IPS-20b (cell line): ENCODE results near the gene SLC7A8.
"Not testable (repeated sequence)": the region's sequence is repeated elsewhere in the genome, so short reads cannot be mapped to it uniquely, and the experiment has no call there.

Source experiments
- H3K27ac ChIP-seq: one replicate; pipeline ENCODE4 v1.5.1; 2013; ENCODE audit warnings: low read length
- H3K27me3 ChIP-seq: 2 replicates; pipeline ENCODE4 v1.6.1; 2013; ENCODE audit warnings: mild to moderate bottlenecking, low read length, inconsistent platforms; ENCODE audit not compliant: insufficient read depth
- H3K36me3 ChIP-seq: 2 replicates; pipeline ENCODE4 v1.6.1; 2013; ENCODE audit warnings: low read depth, mild to moderate bottlenecking, inconsistent platforms, low read length, moderate library complexity; ENCODE audit not compliant: insufficient read depth
- H3K4me1 ChIP-seq: 2 replicates; pipeline ENCODE4 v1.6.1; 2013; ENCODE audit warnings: mild to moderate bottlenecking, control low read depth, inconsistent platforms, low read length, moderate library complexity; ENCODE audit not compliant: insufficient read depth
- H3K4me3 ChIP-seq: 2 replicates; pipeline ENCODE4 v1.5.1; 2013; ENCODE audit warnings: mild to moderate bottlenecking, low read length, inconsistent platforms
- H3K9ac ChIP-seq: 2 replicates; pipeline ENCODE4 v1.6.1; 2013; ENCODE audit warnings: low read depth, mild to moderate bottlenecking, inconsistent platforms, low read length, moderate library complexity
- H3K9me3 ChIP-seq: 2 replicates; pipeline ENCODE4 v1.6.1; 2013; ENCODE audit warnings: mild to moderate bottlenecking, low read depth, low read length, inconsistent platforms; ENCODE audit not compliant: insufficient read depth

The SLC7A8 gene

GRCh38 chr14:23117371-23118020 lies 66.0 kb downstream of the SLC7A8 start:
- H3K9me3 ChIP-seq, result no peaks in the 10 kb centered on the region
- no peak overlapping the region for H3K9ac ChIP-seq
- no peaks in the 10 kb centered on the region for H3K36me3 ChIP-seq
- no peak overlapping the region for H3K27ac ChIP-seq
- H3K4me1 ChIP-seq, result peaks cover 28% of the 10 kb centered on the region
- H3K27me3 ChIP-seq, result peaks cover 6% of the 10 kb centered on the region; the same call in 1 of the 2 replicates
- H3K4me3 ChIP-seq, result no peak overlapping the region

DNA sequence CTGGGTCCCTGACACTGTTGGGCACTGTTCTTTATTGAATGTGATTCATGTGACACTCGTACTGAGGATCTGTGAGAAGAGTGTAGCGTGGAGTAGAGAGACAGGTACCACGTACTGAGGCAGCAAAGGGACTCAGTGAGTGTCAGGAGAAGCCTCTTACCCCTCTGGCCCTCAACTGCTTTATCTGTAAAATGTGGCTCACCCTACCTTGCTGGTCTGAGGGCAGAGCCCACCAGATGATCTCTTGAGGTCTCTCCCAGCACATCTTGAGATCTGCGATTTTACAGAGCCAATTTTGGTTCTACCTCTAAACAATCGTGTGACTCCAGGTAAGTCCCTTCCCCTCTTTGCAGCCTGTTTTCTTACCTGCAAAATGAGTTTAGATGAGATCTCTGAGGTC lies 67.5 kb downstream of the SLC7A8 start:
- Histone ChIP-seq H3K27ac (no peak overlapping the region), H3K9ac (no peak overlapping the region), H3K4me3 (no peak overlapping the region), H3K9me3 (no peaks in the 10 kb centered on the region), H3K4me1 (peaks cover 17% of the 10 kb centered on the region), H3K27me3 (peaks cover 19% of the 10 kb centered on the region), H3K36me3 (no peaks in the 10 kb centered on the region)

DNA sequence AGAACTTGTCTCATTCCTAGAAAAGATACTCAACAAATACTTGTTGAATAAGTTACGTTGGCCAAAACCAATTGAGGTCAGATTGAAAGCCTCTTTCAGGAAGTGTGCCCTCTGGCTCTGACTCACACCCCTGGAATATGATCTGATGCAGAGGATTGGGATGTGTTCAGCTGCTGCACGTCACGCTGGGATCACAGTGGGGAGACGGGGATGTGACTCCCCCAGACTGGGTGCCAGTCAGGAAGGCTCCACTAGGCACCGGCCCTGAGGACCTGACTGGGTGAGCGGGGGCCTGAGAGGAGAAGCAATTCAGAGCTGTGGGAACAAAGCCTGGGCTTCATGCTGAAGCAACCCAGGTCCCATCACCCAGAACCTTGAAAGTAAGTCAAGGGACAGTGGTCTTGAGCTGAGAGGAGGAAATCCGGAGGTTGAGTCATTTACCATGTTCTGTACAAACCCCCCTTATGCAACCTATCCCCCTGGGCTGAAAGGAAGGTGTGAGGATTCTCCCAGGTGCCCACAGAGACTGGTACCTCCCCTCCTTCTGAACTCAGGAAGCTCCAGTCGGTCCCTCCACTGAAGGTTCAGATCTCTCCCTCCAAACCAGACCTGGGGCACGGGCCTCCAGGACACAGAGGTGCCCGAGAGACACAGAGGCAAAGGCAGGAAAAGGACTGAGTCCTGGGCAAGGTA lies 68.3 kb downstream of the SLC7A8 start:
- no peak overlapping the region for H3K9ac ChIP-seq
- peaks cover 13% of the 10 kb centered on the region for H3K4me1 ChIP-seq
- H3K27me3 ChIP-seq, result peaks cover 25% of the 10 kb centered on the region
- no peaks in the 10 kb centered on the region for H3K36me3 ChIP-seq
- no peak overlapping the region for H3K27ac ChIP-seq
- no peak overlapping the region for H3K4me3 ChIP-seq
- H3K9me3 ChIP-seq, result no peaks in the 10 kb centered on the region

GRCh38 chr14:23114669-23115038 lies 68.8 kb downstream of the SLC7A8 start:
- no peaks in the 10 kb centered on the region for H3K9me3 ChIP-seq
- peaks cover 8% of the 10 kb centered on the region; the same call in 1 of the 2 replicates for H3K4me1 ChIP-seq
- no peak overlapping the region for H3K27ac ChIP-seq

DNA sequence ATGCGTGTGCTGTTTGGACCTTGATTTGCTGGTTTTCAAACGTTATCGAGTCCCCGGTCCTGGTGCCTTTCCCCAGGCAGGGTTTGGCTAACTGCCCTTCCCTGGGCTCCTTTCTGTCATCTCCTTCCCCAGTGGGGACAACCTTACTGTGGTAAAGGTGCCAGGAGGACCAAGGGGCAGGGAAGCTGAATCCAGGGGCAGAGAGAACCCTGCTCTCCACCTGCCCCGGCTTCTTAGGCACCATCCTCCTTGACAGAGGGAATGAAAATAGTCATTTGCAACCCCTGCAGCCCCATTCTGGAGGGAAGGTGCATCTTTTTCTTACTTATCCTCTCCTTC lies 69.4 kb downstream of the SLC7A8 start:
- H3K27ac ChIP-seq, result no peak overlapping the region
- no peak overlapping the region for H3K4me3 ChIP-seq
- no peak overlapping the region for H3K9ac ChIP-seq
- H3K36me3 ChIP-seq, result no peaks in the 10 kb centered on the region
- no peaks in the 10 kb centered on the region for H3K9me3 ChIP-seq
- H3K4me1 ChIP-seq, result peaks cover 8% of the 10 kb centered on the region; the same call in 1 of the 2 replicates
- peaks cover 25% of the 10 kb centered on the region for H3K27me3 ChIP-seq

More at GRCh38 chr14:23114669-23115038, 68.8 kb downstream of the SLC7A8 start:
- Histone ChIP-seq H3K36me3 (no peaks in the 10 kb centered on the region), H3K4me3 (no peak overlapping the region), H3K9ac (no peak overlapping the region), H3K27me3 (peaks cover 25% of the 10 kb centered on the region)

GRCh38 chr14:23113431-23114119 lies 69.9 kb downstream of the SLC7A8 start:
- H3K27ac ChIP-seq, result no peak overlapping the region
- H3K36me3 ChIP-seq, result no peaks in the 10 kb centered on the region
- no peak overlapping the region for H3K9ac ChIP-seq
- 0 out of 2 replicates have a peak, but pooled peaks cover 4% of the 10 kb centered on the region for H3K9me3 ChIP-seq
- H3K4me3 ChIP-seq, result no peak overlapping the region
- H3K4me1 ChIP-seq, result peaks cover 8% of the 10 kb centered on the region; the same call in 1 of the 2 replicates
- H3K27me3 ChIP-seq, result peaks cover 25% of the 10 kb centered on the region

GRCh38 chr14:23112359-23113178 lies 70.9 kb downstream of the SLC7A8 start:
- 0 out of 2 replicates have a peak, but pooled peaks cover 5% of the 10 kb centered on the region for H3K9me3 ChIP-seq
- H3K4me1 ChIP-seq, result peaks cover 8% of the 10 kb centered on the region; the same call in 1 of the 2 replicates
- H3K36me3 ChIP-seq, result no peaks in the 10 kb centered on the region
- no peak overlapping the region for H3K4me3 ChIP-seq
- H3K27me3 ChIP-seq, result peaks cover 25% of the 10 kb centered on the region
- H3K27ac ChIP-seq, result no peak overlapping the region
- H3K9ac ChIP-seq, result no peak overlapping the region

GRCh38 chr14:23110579-23111365 lies 72.7 kb downstream of the SLC7A8 start:
- Histone ChIP-seq H3K4me1 (peaks cover 14% of the 10 kb centered on the region; the same call in 1 of the 2 replicates), H3K4me3 (no peak overlapping the region), H3K9ac (no peak overlapping the region), H3K9me3 (0 out of 2 replicates have a peak, but pooled peaks cover 5% of the 10 kb centered on the region), H3K36me3 (no peaks in the 10 kb centered on the region), H3K27me3 (peaks cover 25% of the 10 kb centered on the region), H3K27ac (no peak overlapping the region)

DNA sequence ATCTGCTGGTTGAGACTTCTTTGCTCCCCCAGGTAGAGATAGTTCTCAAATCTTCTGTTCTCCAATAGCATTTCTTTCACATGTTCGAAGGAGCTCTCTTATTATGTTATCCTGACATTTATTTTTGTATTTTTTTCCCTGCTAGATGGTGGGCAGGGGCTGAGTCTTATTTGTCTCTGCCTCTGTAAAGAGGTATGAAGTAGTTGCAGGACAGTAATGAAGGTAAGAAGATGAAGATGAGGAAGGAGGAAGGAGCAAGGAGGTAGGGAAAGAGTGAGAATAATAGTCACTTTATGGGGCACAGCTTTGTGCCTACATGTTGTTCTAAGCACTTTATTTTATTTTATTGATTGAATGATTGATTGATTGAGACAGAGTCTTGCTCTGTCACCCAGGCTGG lies 73.7 kb downstream of the SLC7A8 start:
- Histone ChIP-seq H3K9me3 (0 out of 2 replicates have a peak, but pooled peaks cover 5% of the 10 kb centered on the region), H3K4me1 (peaks cover 16% of the 10 kb centered on the region; the same call in 1 of the 2 replicates), H3K9ac (no peak overlapping the region), H3K27ac (no peak overlapping the region), H3K36me3 (no peaks in the 10 kb centered on the region), H3K27me3 (peaks cover 25% of the 10 kb centered on the region), H3K4me3 (no peak overlapping the region)

GRCh38 chr14:23108169-23108568 lies 75.3 kb downstream of the SLC7A8 start:
- H3K4me1 ChIP-seq, result peaks cover 13% of the 10 kb centered on the region; the same call in 1 of the 2 replicates
- not testable (repeated sequence) for H3K9ac ChIP-seq, H3K4me3 ChIP-seq, H3K27ac ChIP-seq, H3K9me3 ChIP-seq, H3K36me3 ChIP-seq
- H3K27me3 ChIP-seq, result peaks cover 19% of the 10 kb centered on the region
